ENCODE data around the gene CDH2.

CDH2 gene

GRCh38 chr18:28171837-28172236, 5.1 kb downstream of the CDH2 start:
- Histone ChIP-seq H3K9ac (ENCODE audit: low read length in 5 of 5) (no peak overlapping the region), H3K27ac (ENCODE audit: low read depth, low read length) (no peak overlapping the region), H3K9me3 (ENCODE audit: control insufficient read depth in 5 of 5, low read length in 5 of 5) (no peaks in the 10 kb centered on the region), H3K27me3 (ENCODE audit: control insufficient read depth in 5 of 5, insufficient read depth in 4 of 5, low read length in 5 of 5) (peaks cover 9 to 26% (median 24%) of the 10 kb centered on the region in 5 donors), H3K4me3 (ENCODE audit: low read depth in 1 of 5, low read length in 5 of 5) (no peak overlapping the region), H3K4me1 (ENCODE audit: control insufficient read depth in 5 of 5, insufficient read depth in 5 of 5, low read length in 5 of 5) (peaks cover 0 to 14% (median 11%) of the 10 kb centered on the region in 5 donors), H3K36me3 (ENCODE audit: control insufficient read depth in 5 of 5, insufficient read depth in 5 of 5, low read length in 5 of 5) (no peaks in the 10 kb centered on the region)

GRCh38 chr18:28168725-28169124, 8.2 kb downstream of the CDH2 start:
- Histone ChIP-seq H3K4me1 (ENCODE audit: control insufficient read depth in 5 of 5, insufficient read depth in 5 of 5, low read length in 5 of 5) (no peaks in the 10 kb centered on the region), H3K9me3 (ENCODE audit: control insufficient read depth in 5 of 5, low read length in 5 of 5) (no peaks in the 10 kb centered on the region), H3K27ac (ENCODE audit: low read depth, low read length) (no peak overlapping the region), H3K4me3 (ENCODE audit: low read depth in 1 of 5, low read length in 5 of 5) (no peak overlapping the region), H3K9ac (ENCODE audit: low read length in 5 of 5) (no peak overlapping the region), H3K36me3 (ENCODE audit: control insufficient read depth in 5 of 5, insufficient read depth in 5 of 5, low read length in 5 of 5) (no peaks in the 10 kb centered on the region), H3K27me3 (ENCODE audit: control insufficient read depth in 5 of 5, insufficient read depth in 4 of 5, low read length in 5 of 5) (peaks cover 0 to 3% (median 0%) of the 10 kb centered on the region in 5 donors)

DNA sequence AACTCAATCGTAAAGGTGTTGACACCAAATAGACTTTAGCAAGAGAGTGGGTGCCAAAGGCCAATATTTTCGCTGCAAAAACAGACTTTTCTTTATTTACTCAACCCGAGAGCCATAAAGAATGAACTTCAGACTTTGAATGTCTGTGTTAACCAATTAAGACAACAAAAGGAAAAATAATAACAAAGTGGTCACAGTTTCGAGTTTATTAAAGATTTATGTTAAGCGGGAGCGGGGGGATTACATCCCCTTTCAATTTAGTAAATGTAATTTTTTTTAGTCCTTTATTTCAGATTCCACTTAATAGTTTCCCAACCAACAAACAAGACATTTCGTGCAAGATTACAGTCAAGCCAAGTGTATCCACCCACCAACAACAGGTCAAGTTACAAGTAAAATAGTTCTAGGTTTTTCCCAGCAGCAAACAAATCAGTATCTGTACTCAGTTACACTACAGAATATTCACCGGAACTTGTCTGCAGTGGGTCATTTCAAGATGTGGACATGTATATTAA, 9.0 kb downstream of the CDH2 start:
- H3K27ac ChIP-seq (ENCODE audit: low read depth, low read length): no peak overlapping the region
- no peaks in the 10 kb centered on the region for H3K4me1 ChIP-seq (ENCODE audit: control insufficient read depth in 5 of 5, insufficient read depth in 5 of 5, low read length in 5 of 5)
- no peaks in the 10 kb centered on the region for H3K36me3 ChIP-seq (ENCODE audit: control insufficient read depth in 5 of 5, insufficient read depth in 5 of 5, low read length in 5 of 5)
- no peak overlapping the region for H3K4me3 ChIP-seq (ENCODE audit: low read depth in 1 of 5, low read length in 5 of 5)
- peaks cover 0 to 3% (median 0%) of the 10 kb centered on the region in 5 donors for H3K27me3 ChIP-seq (ENCODE audit: control insufficient read depth in 5 of 5, insufficient read depth in 4 of 5, low read length in 5 of 5)
- no peak overlapping the region for H3K9ac ChIP-seq (ENCODE audit: low read length in 5 of 5)
- H3K9me3 ChIP-seq (ENCODE audit: control insufficient read depth in 5 of 5, low read length in 5 of 5): no peaks in the 10 kb centered on the region

- Histone ChIP-seq H3K4me3 (ENCODE audit: low read depth in 1 of 5, low read length in 5 of 5) (no peak overlapping the region), H3K9ac (ENCODE audit: low read length in 5 of 5) (no peak overlapping the region), H3K4me1 (ENCODE audit: control insufficient read depth in 5 of 5, insufficient read depth in 5 of 5, low read length in 5 of 5) (no peaks in the 10 kb centered on the region), H3K36me3 (ENCODE audit: control insufficient read depth in 5 of 5, insufficient read depth in 5 of 5, low read length in 5 of 5) (no peaks in the 10 kb centered on the region), H3K27ac (ENCODE audit: low read depth, low read length) (no peak overlapping the region), H3K27me3 (ENCODE audit: control insufficient read depth in 5 of 5, insufficient read depth in 4 of 5, low read length in 5 of 5) (no peaks in the 10 kb centered on the region), H3K9me3 (ENCODE audit: control insufficient read depth in 5 of 5, low read length in 5 of 5) (no peaks in the 10 kb centered on the region)
These were observed 12.0 kb downstream of the CDH2 start for GRCh38 chr18:28164771-28165483.

- no peak overlapping the region for H3K4me3 ChIP-seq (ENCODE audit: low read depth in 1 of 5, low read length in 5 of 5)
- no peaks in the 10 kb centered on the region for H3K9me3 ChIP-seq (ENCODE audit: control insufficient read depth in 5 of 5, low read length in 5 of 5)
- no peak overlapping the region for H3K27ac ChIP-seq (ENCODE audit: low read depth, low read length)
- H3K27me3 ChIP-seq (ENCODE audit: control insufficient read depth in 5 of 5, insufficient read depth in 4 of 5, low read length in 5 of 5): no peaks in the 10 kb centered on the region
- H3K9ac ChIP-seq (ENCODE audit: low read length in 5 of 5): no peak overlapping the region
- peaks cover 0 to 2% (median 0%) of the 10 kb centered on the region in 5 donors for H3K4me1 ChIP-seq (ENCODE audit: control insufficient read depth in 5 of 5, insufficient read depth in 5 of 5, low read length in 5 of 5)
- H3K36me3 ChIP-seq (ENCODE audit: control insufficient read depth in 5 of 5, insufficient read depth in 5 of 5, low read length in 5 of 5): no peaks in the 10 kb centered on the region
These were observed 13.6 kb downstream of the CDH2 start for GRCh38 chr18:28163201-28163775.

- no peak overlapping the region for H3K9ac ChIP-seq (ENCODE audit: low read length in 5 of 5)
- H3K4me1 ChIP-seq (ENCODE audit: control insufficient read depth in 5 of 5, insufficient read depth in 5 of 5, low read length in 5 of 5): peaks cover 0 to 3% (median 0%) of the 10 kb centered on the region in 5 donors
- no peaks in the 10 kb centered on the region for H3K27me3 ChIP-seq (ENCODE audit: control insufficient read depth in 5 of 5, insufficient read depth in 4 of 5, low read length in 5 of 5)
- no peaks in the 10 kb centered on the region for H3K9me3 ChIP-seq (ENCODE audit: control insufficient read depth in 5 of 5, low read length in 5 of 5)
- no peak overlapping the region for H3K4me3 ChIP-seq (ENCODE audit: low read depth in 1 of 5, low read length in 5 of 5)
- H3K27ac ChIP-seq (ENCODE audit: low read depth, low read length): no peak overlapping the region
- no peaks in the 10 kb centered on the region for H3K36me3 ChIP-seq (ENCODE audit: control insufficient read depth in 5 of 5, insufficient read depth in 5 of 5, low read length in 5 of 5)
These were observed 15.0 kb downstream of the CDH2 start for GRCh38 chr18:28161608-28162599.

DNA sequence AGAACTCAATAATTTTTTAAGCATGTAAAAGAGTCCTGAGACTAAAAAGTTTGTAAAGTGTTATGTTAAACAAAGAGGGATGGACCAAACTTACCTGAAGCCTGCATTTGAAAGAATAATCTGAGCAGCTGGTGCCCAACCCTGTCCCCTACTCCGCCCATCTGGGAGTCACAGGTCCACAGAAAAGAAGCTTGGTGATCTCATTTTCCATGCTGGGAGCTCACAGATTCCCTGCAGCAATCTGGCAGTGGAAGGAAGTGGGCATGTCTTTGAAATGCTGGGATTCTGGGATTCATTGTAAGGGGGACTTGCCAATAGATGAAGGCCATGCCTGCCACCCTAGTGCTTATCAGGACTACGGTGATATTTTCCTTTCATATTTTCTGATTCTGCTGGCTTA, 17.9 kb downstream of the CDH2 start:
- Histone ChIP-seq H3K9ac (ENCODE audit: low read length in 5 of 5) (no peak overlapping the region), H3K9me3 (ENCODE audit: control insufficient read depth in 5 of 5, low read length in 5 of 5) (no peaks in the 10 kb centered on the region), H3K4me3 (ENCODE audit: low read depth in 1 of 5, low read length in 5 of 5) (no peak overlapping the region), H3K4me1 (ENCODE audit: control insufficient read depth in 5 of 5, insufficient read depth in 5 of 5, low read length in 5 of 5) (peaks cover 0 to 4% (median 0%) of the 10 kb centered on the region in 5 donors), H3K27me3 (ENCODE audit: control insufficient read depth in 5 of 5, insufficient read depth in 4 of 5, low read length in 5 of 5) (no peaks in the 10 kb centered on the region), H3K36me3 (ENCODE audit: control insufficient read depth in 5 of 5, insufficient read depth in 5 of 5, low read length in 5 of 5) (no peaks in the 10 kb centered on the region), H3K27ac (ENCODE audit: low read depth, low read length) (no peak overlapping the region)

DNA sequence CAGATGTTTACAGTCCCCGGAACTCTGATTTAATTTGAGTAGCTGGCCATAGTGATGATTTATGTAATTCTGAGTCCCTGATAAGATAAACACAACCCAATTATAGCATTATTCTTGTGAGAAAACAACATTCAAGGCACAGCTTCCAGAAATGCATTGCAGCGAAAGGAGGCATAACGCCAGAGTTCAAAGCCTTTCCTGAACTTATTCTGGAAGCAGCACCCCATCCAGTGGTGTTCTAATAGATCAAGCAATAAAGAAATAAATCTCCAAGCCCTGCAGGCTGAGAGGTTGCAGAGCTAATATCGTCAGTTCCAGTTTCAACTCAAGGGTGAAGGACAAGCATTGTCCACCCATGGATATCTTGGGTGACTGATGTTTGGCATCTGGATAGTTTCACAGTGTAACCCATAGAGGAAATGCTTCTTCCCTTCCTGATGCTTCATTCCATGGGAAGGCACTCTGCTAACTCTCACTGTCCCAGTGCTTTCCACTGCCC, 18.8 kb downstream of the CDH2 start:
- Histone ChIP-seq H3K27me3 (ENCODE audit: control insufficient read depth in 5 of 5, insufficient read depth in 4 of 5, low read length in 5 of 5) (no peaks in the 10 kb centered on the region), H3K9me3 (ENCODE audit: control insufficient read depth in 5 of 5, low read length in 5 of 5) (no peaks in the 10 kb centered on the region), H3K9ac (ENCODE audit: low read length in 5 of 5) (no peak overlapping the region), H3K27ac (ENCODE audit: low read depth, low read length) (no peak overlapping the region), H3K4me3 (ENCODE audit: low read depth in 1 of 5, low read length in 5 of 5) (no peak overlapping the region), H3K4me1 (ENCODE audit: control insufficient read depth in 5 of 5, insufficient read depth in 5 of 5, low read length in 5 of 5) (peaks cover 0 to 4% (median 0%) of the 10 kb centered on the region in 5 donors), H3K36me3 (ENCODE audit: control insufficient read depth in 5 of 5, insufficient read depth in 5 of 5, low read length in 5 of 5) (no peaks in the 10 kb centered on the region)

DNA sequence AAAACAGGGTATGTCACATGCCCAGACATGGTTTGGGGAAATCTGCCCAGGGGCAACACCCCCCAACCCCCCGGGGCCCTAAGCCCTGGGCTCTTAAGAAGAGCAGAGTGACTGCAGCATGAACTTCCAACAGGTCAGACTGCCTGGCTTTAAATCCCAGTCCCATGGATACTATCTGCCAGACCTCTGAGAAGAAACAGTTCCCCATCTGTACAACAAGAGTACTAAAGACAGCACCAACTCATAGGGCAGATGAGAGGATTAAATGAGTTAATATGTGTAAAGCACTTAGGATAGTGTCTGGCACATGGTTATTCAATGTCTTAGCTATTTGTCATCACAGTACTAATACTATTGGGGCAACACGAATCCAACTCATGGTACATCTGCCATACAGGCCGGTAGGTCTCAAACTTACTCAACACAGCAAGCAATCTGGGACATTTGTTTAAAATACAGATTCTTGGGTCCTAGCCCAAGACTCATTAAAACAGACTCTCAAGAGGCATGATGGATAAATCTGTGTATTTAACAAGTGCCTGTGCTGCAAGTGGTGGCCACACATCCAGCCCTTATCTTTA, 23.4 kb downstream of the CDH2 start:
- Histone ChIP-seq H3K27ac (ENCODE audit: low read depth, low read length) (no peak overlapping the region), H3K27me3 (ENCODE audit: control insufficient read depth in 5 of 5, insufficient read depth in 4 of 5, low read length in 5 of 5) (no peaks in the 10 kb centered on the region), H3K9me3 (ENCODE audit: control insufficient read depth in 5 of 5, low read length in 5 of 5) (no peaks in the 10 kb centered on the region), H3K4me1 (ENCODE audit: control insufficient read depth in 5 of 5, insufficient read depth in 5 of 5, low read length in 5 of 5) (peaks cover 0 to 4% (median 0%) of the 10 kb centered on the region in 5 donors), H3K36me3 (ENCODE audit: control insufficient read depth in 5 of 5, insufficient read depth in 5 of 5, low read length in 5 of 5) (no peaks in the 10 kb centered on the region), H3K4me3 (ENCODE audit: low read depth in 1 of 5, low read length in 5 of 5) (no peak overlapping the region), H3K9ac (ENCODE audit: low read length in 5 of 5) (no peak overlapping the region)
